Lung (tissue), 12 donors: ENCODE data around the gene CYP2F1. TPM values are rescaled to one million over a fixed set of nuclear protein-coding genes. Genes with fewer than 3 reads are reported as not detected.
"Not testable (repeated sequence)": the region's sequence is repeated elsewhere in the genome, so short reads cannot be mapped to it uniquely, and the experiment has no call there.

ENCODE experiments used
- ATAC-seq: fragments of 200-7000 bp; cut with Tn5 transposase; one replicate; pipeline ENCODE4 v1.9.1; 2020; ENCODE audit warnings: moderate number of reproducible peaks; ENCODE audit not compliant: insufficient read depth, low FRiP score
- DNase-seq, 3 donors: peaks; one replicate each; pipeline ENCODE4 v3.0.0-alpha.2; 2013 to 2017
- H3K27ac ChIP-seq, 2 donors: one replicate each; pipeline ENCODE4 v1.5.1; 2013; ENCODE audit warnings: mild to moderate bottlenecking in 2 of 2, moderate library complexity in 2 of 2, control low read depth in 1 of 2, inconsistent platforms in 1 of 2, low read depth in 1 of 2, low read length in 1 of 2
- H3K27me3 ChIP-seq, 3 donors: one replicate each; pipeline ENCODE4 v1.5.1; 2013; ENCODE audit warnings: low read length in 2 of 3; ENCODE audit not compliant: control insufficient read depth in 3 of 3, insufficient read depth in 3 of 3
- H3K36me3 ChIP-seq, 4 donors: one replicate each; pipeline ENCODE4 v1.5.1; 2013; ENCODE audit warnings: low read length in 4 of 4, mild to moderate bottlenecking in 1 of 4, moderate library complexity in 1 of 4; ENCODE audit not compliant: control insufficient read depth in 4 of 4, insufficient read depth in 4 of 4
- H3K4me1 ChIP-seq, 5 donors: one replicate each; pipeline ENCODE4 v1.5.1; 2013; ENCODE audit warnings: low read length in 5 of 5, mild to moderate bottlenecking in 2 of 5, moderate library complexity in 1 of 5; ENCODE audit not compliant: control insufficient read depth in 5 of 5, insufficient read depth in 5 of 5
- H3K4me3 ChIP-seq: one replicate; pipeline ENCODE4 v1.5.1; 2013; ENCODE audit warnings: mild to moderate bottlenecking, control low read depth, moderate library complexity
- H3K9ac ChIP-seq, 2 donors: one replicate each; pipeline ENCODE4 v1.5.1; 2013; ENCODE audit warnings: low read length in 2 of 2, control low read depth in 1 of 2; ENCODE audit not compliant: insufficient read depth in 1 of 2
- H3K9me3 ChIP-seq, 4 donors: one replicate each; pipeline ENCODE4 v1.5.1; 2013; ENCODE audit warnings: low read length in 3 of 4, mild to moderate bottlenecking in 1 of 4, moderate library complexity in 1 of 4; ENCODE audit not compliant: control insufficient read depth in 4 of 4, insufficient read depth in 3 of 4
- WGBS, 2 donors: extraction: QIAGEN DNeasy Blood & Tissue Kit; methylation state at CpG; one replicate each; pipeline ENCODE4 v1.1.7; 2013; 5-methylcytosine and 5-hydroxymethylcytosine counted together
- polyA plus RNA-seq, 2 donors: library from polyadenylated mRNA; stranded (reverse); fragments of 200-250 nt; gene quantifications; one replicate each; pipeline ENCODE4 v1.2.1, GENCODE V29; 2013
- total RNA-seq, 2 donors: library from RNA; depleted of rRNA in 1 of 2; stranded (reverse); fragments of >200 nt in 1 of 2; gene quantifications; one replicate each; pipeline ENCODE4 v1.2.1, GENCODE V29; 2014 to 2021
- TF ChIP-seq, protein P1 (sequence below): IDR thresholded peaks from 2 replicates; pipeline ENCODE4 v1.5.1; 2012; ENCODE audit warnings: mild to moderate bottlenecking; ENCODE audit errors: control extremely low read depth, extremely low read depth
- donor health status: control.
- donor health status: control.
- donor health status: Bipolar disorder and iron deficiency.
- donor health status: healthy.
- donor health status: DM: yes; HTN: yes; CAD: no.

Gene CYP2F1
- total and polyA plus RNA-seq, 4 donors, result 0.85 to 16.4 (median 6.4) TPM

GRCh38 chr19:41128692-41129091 lies 14.5 kb downstream of the CYP2F1 start:
- H3K27me3 ChIP-seq, result no peaks in the 10 kb centered on the region
- H3K4me1 ChIP-seq, result peaks cover 0 to 4% (median 0%) of the 10 kb centered on the region in 5 donors
- WGBS, 2 donors, result 75 to 81% methylated on average over 6 of the region's 6 CpGs

GRCh38 chr19:41131186-41131585 lies 17.0 kb downstream of the CYP2F1 start:
- Histone ChIP-seq H3K27me3 (no peaks in the 10 kb centered on the region), H3K36me3 (no peaks in the 10 kb centered on the region), H3K4me3 (no peak overlapping the region), H3K27ac (no peak overlapping the region), H3K9ac (no peak overlapping the region), H3K9me3 (no peaks in the 10 kb centered on the region), H3K4me1 (peaks cover 0 to 4% (median 0%) of the 10 kb centered on the region in 5 donors)
- TF ChIP-seq, protein P1, sequence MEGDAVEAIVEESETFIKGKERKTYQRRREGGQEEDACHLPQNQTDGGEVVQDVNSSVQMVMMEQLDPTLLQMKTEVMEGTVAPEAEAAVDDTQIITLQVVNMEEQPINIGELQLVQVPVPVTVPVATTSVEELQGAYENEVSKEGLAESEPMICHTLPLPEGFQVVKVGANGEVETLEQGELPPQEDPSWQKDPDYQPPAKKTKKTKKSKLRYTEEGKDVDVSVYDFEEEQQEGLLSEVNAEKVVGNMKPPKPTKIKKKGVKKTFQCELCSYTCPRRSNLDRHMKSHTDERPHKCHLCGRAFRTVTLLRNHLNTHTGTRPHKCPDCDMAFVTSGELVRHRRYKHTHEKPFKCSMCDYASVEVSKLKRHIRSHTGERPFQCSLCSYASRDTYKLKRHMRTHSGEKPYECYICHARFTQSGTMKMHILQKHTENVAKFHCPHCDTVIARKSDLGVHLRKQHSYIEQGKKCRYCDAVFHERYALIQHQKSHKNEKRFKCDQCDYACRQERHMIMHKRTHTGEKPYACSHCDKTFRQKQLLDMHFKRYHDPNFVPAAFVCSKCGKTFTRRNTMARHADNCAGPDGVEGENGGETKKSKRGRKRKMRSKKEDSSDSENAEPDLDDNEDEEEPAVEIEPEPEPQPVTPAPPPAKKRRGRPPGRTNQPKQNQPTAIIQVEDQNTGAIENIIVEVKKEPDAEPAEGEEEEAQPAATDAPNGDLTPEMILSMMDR, result no peak
- DNase-seq (no peak), ATAC-seq (no peak)
- WGBS, 2 donors, result 79 to 80% methylated on average over 5 of the region's 5 CpGs

More at GRCh38 chr19:41128692-41129091, 14.5 kb downstream of the CYP2F1 start:
- H3K36me3 ChIP-seq, result no peaks in the 10 kb centered on the region
- no peak overlapping the region for H3K9ac ChIP-seq
- no peaks in the 10 kb centered on the region for H3K9me3 ChIP-seq
- no peak overlapping the region for H3K4me3 ChIP-seq
- no peak for ATAC-seq
- no peak overlapping the region for H3K27ac ChIP-seq
- no peak for DNase-seq
- TF ChIP-seq, protein P1, result no peak

GRCh38 chr19:41133260-41133659 lies 19.0 kb downstream of the CYP2F1 start:
- DNase-seq, result peak in 2 of 3 donors; percentile 26 to 51
- Histone ChIP-seq H3K9me3 (no peaks in the 10 kb centered on the region), H3K4me1 (peaks cover 0 to 2% (median 0%) of the 10 kb centered on the region in 5 donors), H3K27ac (no peak overlapping the region), H3K9ac (no peak overlapping the region), H3K36me3 (no peaks in the 10 kb centered on the region), H3K4me3 (no peak overlapping the region), H3K27me3 (no peaks in the 10 kb centered on the region)
- TF ChIP-seq, protein P1, result no peak
- WGBS, 2 donors, result 25 to 50% methylated on average over 3 of the region's 3 CpGs
- no peak for ATAC-seq

GRCh38 chr19:41134616-41135015 lies 20.4 kb downstream of the CYP2F1 start:
- Histone ChIP-seq H3K27me3 (no peaks in the 10 kb centered on the region), H3K4me1 (peaks cover 0 to 2% (median 0%) of the 10 kb centered on the region in 5 donors), H3K27ac (no peak overlapping the region), H3K9me3 (no peaks in the 10 kb centered on the region), H3K9ac (no peak overlapping the region), H3K36me3 (no peaks in the 10 kb centered on the region), H3K4me3 (no peak overlapping the region)
- no peak for ATAC-seq
- WGBS, 2 donors, result 82 to 86% methylated on average over 16 to 20 of the region's 20 CpGs
- no peak for DNase-seq
- TF ChIP-seq, protein P1, result no peak

DNA sequence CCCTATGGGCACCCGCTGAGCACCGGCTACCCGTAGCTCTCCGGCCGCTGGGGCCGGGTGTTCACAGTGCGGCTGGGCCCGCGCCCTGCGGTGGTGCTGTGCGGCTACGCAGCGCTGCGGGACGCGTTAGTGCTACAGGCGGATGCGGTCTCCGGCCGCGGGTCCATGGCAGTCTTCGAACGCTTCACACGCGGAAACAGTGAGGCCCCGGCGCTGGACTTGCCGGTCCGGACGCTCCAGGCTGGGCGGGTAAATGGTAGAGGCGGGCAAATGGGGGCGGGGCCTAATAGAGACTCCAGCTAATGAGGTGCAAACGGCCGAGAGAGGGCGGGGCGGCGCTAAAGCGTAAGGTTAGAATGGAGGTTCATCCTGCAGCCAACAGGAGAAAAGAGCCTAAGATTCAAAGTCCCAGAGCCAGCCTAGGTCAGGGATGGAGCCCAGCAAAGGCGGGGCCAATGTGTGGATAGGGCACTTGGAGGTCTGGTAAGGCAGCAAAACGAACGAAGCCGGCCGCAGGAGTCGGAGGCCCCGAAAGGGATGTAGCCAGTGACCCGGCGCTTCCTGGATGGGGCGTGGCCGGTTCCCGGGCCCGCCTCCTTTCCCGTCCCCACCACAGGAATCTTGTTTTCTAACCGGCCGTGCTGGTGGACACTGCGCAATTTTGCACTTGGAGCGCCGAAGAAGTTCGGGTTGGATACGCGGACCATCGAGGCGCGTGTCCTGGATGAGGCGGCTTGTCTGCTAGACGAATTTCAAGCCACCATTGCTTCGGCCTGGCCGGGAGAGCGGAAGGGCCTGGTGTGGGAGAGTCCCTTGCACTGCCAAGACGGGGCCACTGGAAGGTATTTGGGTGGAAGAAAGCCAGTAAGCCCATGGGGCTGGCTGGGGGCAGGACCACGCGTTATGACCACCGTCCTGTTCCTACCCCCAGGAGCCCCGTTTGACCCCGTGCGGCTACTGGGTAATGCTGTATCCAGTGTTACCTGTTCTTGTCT lies 21.5 kb downstream of the CYP2F1 start:
- H3K27me3 ChIP-seq, H3K9me3 ChIP-seq, H3K9ac ChIP-seq, H3K36me3 ChIP-seq, H3K4me1 ChIP-seq: not testable (repeated sequence)
- peak; percentile 72 to 76 (median 73) for DNase-seq
- WGBS, 2 donors, result 10% methylated on average over 55 to 74 of the region's 76 CpGs
- Histone ChIP-seq H3K4me3 (peak overlapping the region; percentile 24), H3K27ac (peak overlapping the region; percentile 41 to 85)
- ATAC-seq, result peak; percentile 96
